GM10266 (cell line): ENCODE results near the gene C19orf47.

Experiments
- DNase-seq: peaks from one replicate; pipeline ENCODE4 v3.0.0; 2012; ENCODE audit errors: extremely low spot score
- CTCF ChIP-seq: IDR thresholded peaks from 2 replicates; pipeline ENCODE4 v1.5.1; 2012; ENCODE audit warnings: mild to moderate bottlenecking, low read depth; ENCODE audit not compliant: control insufficient read depth, insufficient read depth; ENCODE audit errors: missing control alignments

C19orf47 gene

DNA sequence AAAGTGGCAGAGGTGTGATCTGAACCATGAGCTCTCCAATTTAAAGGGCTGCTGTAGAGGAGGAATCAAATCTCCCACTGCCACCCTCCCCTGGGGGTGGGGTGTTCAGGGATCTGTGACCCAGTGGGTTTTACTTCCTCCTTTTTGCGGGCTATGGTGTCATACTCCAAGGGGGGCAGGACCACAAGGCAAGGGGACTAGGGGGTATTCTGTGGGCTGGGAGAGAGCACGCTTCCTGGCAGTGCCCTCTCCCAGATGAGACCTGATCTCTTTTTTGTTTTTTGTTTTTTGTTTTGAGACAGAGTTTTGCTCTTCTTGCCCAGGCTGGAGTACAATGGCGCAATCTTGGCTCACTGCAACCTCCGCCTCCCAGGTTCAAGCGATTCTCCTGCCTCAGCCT, 10.6 kb upstream of the C19orf47 start:
- no peak for DNase-seq
- TF ChIP-seq CTCF = no peak

- DNase-seq = no peak
- no peak for TF ChIP-seq CTCF
Measured at GRCh38 chr19:40357640-40358039, 9.4 kb upstream of the C19orf47 start.

GRCh38 chr19:40356681-40357595, 8.7 kb upstream of the C19orf47 start:
- DNase-seq = no peak
- no peak for TF ChIP-seq CTCF

DNA sequence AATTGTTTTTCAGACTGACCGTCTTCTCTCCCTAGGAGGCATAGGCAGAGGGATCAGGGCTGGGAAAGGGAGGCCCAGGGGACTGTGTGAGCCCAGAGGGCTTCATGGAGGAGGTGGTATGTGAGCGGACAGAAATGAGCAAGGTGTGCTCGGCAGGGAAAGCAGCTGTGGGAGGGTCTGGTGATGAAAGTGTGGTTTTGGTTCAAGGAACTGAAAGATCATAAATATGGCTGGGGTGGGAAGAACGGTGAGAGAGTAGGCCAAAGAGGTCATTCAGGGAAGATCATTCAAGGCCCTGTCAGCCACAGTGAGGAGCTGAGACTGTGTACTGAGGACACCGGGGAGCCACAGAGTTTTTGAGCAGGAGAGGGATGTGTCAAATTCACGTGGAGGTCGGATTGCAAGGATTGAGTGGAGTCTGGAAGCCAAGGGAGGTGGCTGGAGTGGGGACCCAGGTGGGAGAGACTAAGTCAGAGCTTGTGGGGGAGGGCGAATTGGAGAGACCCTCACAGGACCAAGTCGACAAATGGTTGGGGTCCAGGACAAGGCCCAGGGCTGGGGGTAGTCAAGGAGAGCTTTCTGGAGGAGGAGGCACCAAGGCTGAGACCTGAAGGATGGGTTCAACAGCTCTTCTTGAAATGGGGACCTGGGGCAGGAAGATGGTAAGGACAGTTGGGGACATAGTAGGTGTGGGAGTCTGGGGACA, 7.9 kb upstream of the C19orf47 start:
- TF ChIP-seq CTCF = no peak

DNA sequence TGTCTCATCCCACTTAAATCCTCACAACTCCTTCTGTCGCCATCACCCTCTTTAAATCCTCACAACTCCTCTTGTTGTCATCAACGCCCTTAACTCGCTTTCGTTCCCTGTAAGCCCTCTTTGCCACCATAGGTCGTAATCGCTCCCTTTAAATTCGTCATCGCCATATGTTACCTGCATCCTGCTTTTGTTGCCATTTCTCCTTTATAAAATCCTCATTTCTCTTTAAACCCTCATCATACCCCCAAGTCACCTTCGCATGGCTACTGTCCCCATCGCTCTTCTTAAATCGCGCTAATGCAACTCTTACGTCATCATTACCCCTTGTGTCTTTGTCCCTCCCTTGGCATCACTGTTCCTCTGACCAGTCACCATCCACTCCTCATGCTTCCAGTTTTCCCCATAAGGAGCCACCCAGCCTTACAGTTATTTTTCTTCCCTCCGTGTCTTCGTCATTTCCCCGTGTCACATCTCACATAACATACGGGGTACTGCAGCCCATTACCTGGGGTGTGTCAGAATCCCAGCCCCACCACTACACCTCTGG, 837 bp upstream of the C19orf47 start:
- DNase-seq = no peak
- no peak for TF ChIP-seq CTCF

More for the DNA sequence above, 7.9 kb upstream of the C19orf47 start:
- no peak for DNase-seq

DNA sequence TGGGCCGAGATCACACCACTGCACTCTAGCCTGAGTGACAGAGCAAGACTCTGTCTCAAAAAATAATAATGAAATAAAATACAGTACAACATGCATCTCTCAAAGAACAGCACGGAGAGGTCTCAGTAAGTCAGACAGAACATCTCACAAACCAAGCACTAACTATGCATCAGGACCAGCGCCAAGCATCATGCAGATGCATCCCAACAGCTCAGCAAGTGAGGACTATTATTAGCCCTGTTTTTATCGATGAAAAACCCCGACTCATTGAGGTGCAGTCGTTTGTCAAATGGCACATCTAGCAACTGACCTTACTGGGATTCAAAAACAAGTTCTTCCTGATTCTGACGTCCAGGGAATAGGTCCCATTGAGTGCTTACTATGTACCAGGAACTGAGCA, 3.8 kb downstream of the C19orf47 start:
- DNase-seq = no peak
- TF ChIP-seq CTCF = no peak
